NCI-H2107 (cell line): ENCODE measurements around the gene SPATA31E1.
"Not testable (repeated sequence)": the region's sequence is repeated elsewhere in the genome, so short reads cannot be mapped to it uniquely, and the experiment has no call there.

Source experiments
- DNase-seq: peaks from one replicate; lab custom pipeline; 2025; lab: John Stamatoyannopoulos, UW

SPATA31E1 gene

GRCh38 chr9:87934444-87934843 lies 51.8 kb downstream of the SPATA31E1 start:
- not testable (repeated sequence) for DNase-seq

- DNase-seq: not testable (repeated sequence)
These were observed 54.7 kb downstream of the SPATA31E1 start for GRCh38 chr9:87937352-87937751.

GRCh38 chr9:87937918-87938317 lies 55.2 kb downstream of the SPATA31E1 start:
- DNase-seq: not testable (repeated sequence)

- DNase-seq: not testable (repeated sequence)
These were observed 55.7 kb downstream of the SPATA31E1 start for GRCh38 chr9:87938336-87938735.
